ENCODE data around the gene SLC44A1. TPM values are rescaled to one million over a fixed set of nuclear protein-coding genes. Genes with fewer than 3 reads are reported as not detected.

SLC44A1 gene
- polyA plus RNA-seq, 4 donors = 7.8 to 70.0 (median 16.0) TPM

DNA sequence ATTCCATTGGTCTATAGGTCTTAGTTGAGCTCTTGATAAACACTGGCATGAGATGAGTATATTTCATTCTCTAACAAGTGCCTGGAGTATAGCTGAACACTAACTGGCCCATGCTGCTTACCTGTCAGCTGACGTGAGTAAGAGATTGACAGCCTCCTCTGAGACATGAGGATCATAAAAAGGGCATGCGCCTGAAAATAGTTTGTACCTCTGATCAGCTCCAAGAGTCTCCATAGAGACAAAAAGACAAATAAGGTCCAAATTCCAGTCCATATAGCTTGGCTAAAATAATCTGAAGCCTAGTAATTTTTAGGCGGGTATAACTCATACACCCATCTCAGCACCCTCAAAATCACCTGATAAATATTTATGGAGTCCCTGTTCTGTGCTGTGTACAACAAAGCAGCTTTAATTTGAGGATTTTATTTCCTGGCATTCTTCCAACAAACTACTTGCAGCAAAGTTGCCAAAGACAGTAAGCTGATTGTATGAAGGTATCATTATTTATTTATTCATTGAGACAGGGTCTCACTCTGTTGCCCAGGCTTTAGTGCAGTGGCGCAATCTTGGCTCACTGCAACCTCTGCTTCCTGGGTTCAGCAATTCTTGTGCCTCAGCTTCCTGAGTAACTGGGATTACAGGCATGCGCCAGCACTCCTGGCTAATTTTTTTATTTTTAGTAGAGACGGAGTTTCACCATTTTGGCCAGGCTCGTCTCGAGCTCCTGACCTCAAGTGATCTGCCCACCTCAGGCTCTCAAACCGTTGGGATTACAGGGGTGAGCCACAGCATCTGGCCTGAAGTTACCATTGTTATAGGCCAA lies 187.2 kb downstream of the SLC44A1 start:
- peak overlapping the region in 2 of 3 donors; percentile 32 to 57 for H3K27ac ChIP-seq (ENCODE audit: low read depth in 1 of 3, low read length in 2 of 3)
- FAIRE-seq = no peak
- 24 to 66% (median 37%) methylated on average over 9 of the region's 9 CpGs for WGBS, 3 donors

DNA sequence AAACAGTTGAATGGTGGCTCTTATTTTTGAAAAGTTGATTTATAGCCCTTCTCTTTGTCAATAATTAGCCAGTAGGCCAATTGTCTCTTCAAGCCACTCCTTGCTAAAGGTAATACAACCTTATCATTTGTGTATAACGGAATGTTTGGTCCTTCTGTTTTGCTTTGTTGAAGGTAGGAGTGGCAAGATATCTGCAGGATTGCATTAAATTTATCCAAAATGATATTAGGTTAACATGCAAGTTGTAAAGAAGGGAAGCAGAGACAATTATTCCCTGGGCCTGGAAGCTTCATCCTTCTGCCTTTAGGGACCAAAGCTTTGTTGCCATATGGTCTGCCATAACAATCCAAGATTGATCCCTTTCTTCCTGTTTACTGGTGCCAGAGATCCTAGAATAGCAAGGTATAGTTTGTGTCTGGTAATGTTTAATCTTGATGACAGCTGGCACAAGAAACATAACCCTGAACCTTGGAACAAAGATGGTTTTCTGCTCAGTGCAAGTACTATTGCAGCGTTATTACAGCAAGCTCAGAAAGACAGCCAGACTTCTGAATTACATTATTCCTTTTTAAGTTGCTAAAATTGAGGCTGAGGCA lies 187.9 kb downstream of the SLC44A1 start:
- H3K4me1 ChIP-seq (ENCODE audit: control insufficient read depth in 3 of 3, insufficient read depth in 2 of 3, low read depth in 1 of 3, low read length in 2 of 3) = peaks cover 0 to 14% (median 2%) of the 10 kb centered on the region in 3 donors
- FAIRE-seq = no peak
- no peaks in the 10 kb centered on the region for H3K36me3 ChIP-seq (ENCODE audit: control insufficient read depth in 3 of 3, insufficient read depth in 2 of 3, low read depth in 1 of 3, low read length in 3 of 3)
- peak overlapping the region in 2 of 3 donors; percentile 41 to 57 for H3K27ac ChIP-seq (ENCODE audit: low read depth in 1 of 3, low read length in 2 of 3)
- H3K9me3 ChIP-seq (ENCODE audit: control insufficient read depth in 2 of 2, insufficient read depth in 1 of 2, low read depth in 1 of 2, low read length in 1 of 2) = peaks cover 0 to 9% of the 10 kb centered on the region in 2 donors
- no peaks in the 10 kb centered on the region for H3K27me3 ChIP-seq (ENCODE audit: control insufficient read depth in 3 of 3, insufficient read depth in 3 of 3, low read length in 3 of 3)
- DNase-seq = peak; percentile 82 to 88
- H3K4me3 ChIP-seq (ENCODE audit: low read depth in 1 of 3, low read length in 3 of 3) = no peak overlapping the region
- 11 to 57% (median 23%) methylated on average over 2 of the region's 2 CpGs for WGBS, 3 donors

More for the DNA sequence above, 187.2 kb downstream of the SLC44A1 start:
- no peaks in the 10 kb centered on the region for H3K27me3 ChIP-seq (ENCODE audit: control insufficient read depth in 3 of 3, insufficient read depth in 3 of 3, low read length in 3 of 3)
- peak; percentile 70 to 77 for DNase-seq
- peaks cover 0 to 9% of the 10 kb centered on the region in 2 donors for H3K9me3 ChIP-seq (ENCODE audit: control insufficient read depth in 2 of 2, insufficient read depth in 1 of 2, low read depth in 1 of 2, low read length in 1 of 2)
- no peaks in the 10 kb centered on the region for H3K36me3 ChIP-seq (ENCODE audit: control insufficient read depth in 3 of 3, insufficient read depth in 2 of 3, low read depth in 1 of 3, low read length in 3 of 3)
- H3K4me1 ChIP-seq (ENCODE audit: control insufficient read depth in 3 of 3, insufficient read depth in 2 of 3, low read depth in 1 of 3, low read length in 2 of 3) = peaks cover 0 to 14% (median 2%) of the 10 kb centered on the region in 3 donors
- no peak overlapping the region for H3K4me3 ChIP-seq (ENCODE audit: low read depth in 1 of 3, low read length in 3 of 3)

DNA sequence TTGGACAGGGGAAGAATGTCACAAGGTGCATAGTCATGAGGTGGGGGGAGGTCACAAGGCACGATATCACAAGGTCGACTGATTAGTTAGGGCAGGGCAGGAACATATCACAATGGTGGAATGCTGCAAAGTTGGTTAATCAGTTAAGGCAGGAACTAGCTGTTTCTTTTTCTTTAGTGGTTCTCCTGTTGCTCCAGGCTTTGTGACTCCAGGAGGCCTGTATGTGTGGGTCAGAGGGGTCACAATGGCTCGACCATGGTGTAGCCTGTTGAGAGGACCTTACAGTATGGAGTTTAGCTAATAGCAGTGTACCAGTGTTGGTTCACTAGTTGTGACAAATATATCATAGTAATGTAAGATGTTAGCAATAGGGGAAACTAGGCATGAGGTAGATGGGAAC lies 191.0 kb downstream of the SLC44A1 start:
- no peak for FAIRE-seq
- WGBS, 3 donors = 39 to 75% (median 47%) methylated on average over 3 of the region's 3 CpGs

DNA sequence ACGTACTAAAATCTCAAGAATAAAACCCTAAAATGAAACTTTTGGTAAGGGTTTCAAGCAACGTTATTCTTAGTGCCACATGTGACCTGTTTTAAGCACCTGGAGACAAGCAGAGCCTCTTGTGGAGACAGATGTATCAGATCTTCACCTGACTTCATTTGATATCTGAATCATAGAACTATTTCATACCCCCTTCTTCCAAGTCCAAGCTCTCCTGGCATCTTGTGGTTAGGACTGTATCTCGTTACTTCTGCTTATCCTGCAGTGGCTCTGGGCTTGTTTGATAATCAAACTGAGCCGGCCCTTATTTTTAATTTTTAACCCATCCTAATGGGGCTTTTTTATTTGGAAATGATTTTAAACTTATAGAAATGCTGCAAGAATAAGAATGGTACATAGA lies 192.3 kb downstream of the SLC44A1 start:
- no peaks in the 10 kb centered on the region for H3K36me3 ChIP-seq (ENCODE audit: control insufficient read depth in 3 of 3, insufficient read depth in 2 of 3, low read depth in 1 of 3, low read length in 3 of 3)
- no peak overlapping the region for H3K4me3 ChIP-seq (ENCODE audit: low read depth in 1 of 3, low read length in 3 of 3)
- no peak overlapping the region for H3K27ac ChIP-seq (ENCODE audit: low read depth in 1 of 3, low read length in 2 of 3)
- H3K4me1 ChIP-seq (ENCODE audit: control insufficient read depth in 3 of 3, insufficient read depth in 2 of 3, low read depth in 1 of 3, low read length in 2 of 3) = peaks cover 0 to 7% (median 2%) of the 10 kb centered on the region in 3 donors
- WGBS, 3 donors = 79 to 85% (median 82%) methylated on average over 4 of the region's 4 CpGs
- peaks cover 0 to 9% of the 10 kb centered on the region in 2 donors for H3K9me3 ChIP-seq (ENCODE audit: control insufficient read depth in 2 of 2, insufficient read depth in 1 of 2, low read depth in 1 of 2, low read length in 1 of 2)
- no peak for DNase-seq
- no peaks in the 10 kb centered on the region for H3K27me3 ChIP-seq (ENCODE audit: control insufficient read depth in 3 of 3, insufficient read depth in 3 of 3, low read length in 3 of 3)
- no peak for FAIRE-seq

More for the DNA sequence above, 191.0 kb downstream of the SLC44A1 start:
- H3K4me1 ChIP-seq (ENCODE audit: control insufficient read depth in 3 of 3, insufficient read depth in 2 of 3, low read depth in 1 of 3, low read length in 2 of 3) = peaks cover 0 to 14% (median 2%) of the 10 kb centered on the region in 3 donors
- no peak for DNase-seq
- H3K4me3 ChIP-seq (ENCODE audit: low read depth in 1 of 3, low read length in 3 of 3) = no peak overlapping the region
- H3K36me3 ChIP-seq (ENCODE audit: control insufficient read depth in 3 of 3, insufficient read depth in 2 of 3, low read depth in 1 of 3, low read length in 3 of 3) = no peaks in the 10 kb centered on the region
- H3K27ac ChIP-seq (ENCODE audit: low read depth in 1 of 3, low read length in 2 of 3) = no peak overlapping the region
- H3K27me3 ChIP-seq (ENCODE audit: control insufficient read depth in 3 of 3, insufficient read depth in 3 of 3, low read length in 3 of 3) = no peaks in the 10 kb centered on the region
- peaks cover 0 to 9% of the 10 kb centered on the region in 2 donors for H3K9me3 ChIP-seq (ENCODE audit: control insufficient read depth in 2 of 2, insufficient read depth in 1 of 2, low read depth in 1 of 2, low read length in 1 of 2)

- Histone ChIP-seq H3K27me3 (ENCODE audit: control insufficient read depth in 3 of 3, insufficient read depth in 3 of 3, low read length in 3 of 3) (no peaks in the 10 kb centered on the region), H3K9me3 (ENCODE audit: control insufficient read depth in 2 of 2, insufficient read depth in 1 of 2, low read depth in 1 of 2, low read length in 1 of 2) (peaks cover 0 to 9% of the 10 kb centered on the region in 2 donors), H3K4me3 (ENCODE audit: low read depth in 1 of 3, low read length in 3 of 3) (no peak overlapping the region), H3K4me1 (ENCODE audit: control insufficient read depth in 3 of 3, insufficient read depth in 2 of 3, low read depth in 1 of 3, low read length in 2 of 3) (peaks cover 0 to 2% (median 0%) of the 10 kb centered on the region in 3 donors), H3K27ac (ENCODE audit: low read depth in 1 of 3, low read length in 2 of 3) (no peak overlapping the region), H3K36me3 (ENCODE audit: control insufficient read depth in 3 of 3, insufficient read depth in 2 of 3, low read depth in 1 of 3, low read length in 3 of 3) (no peaks in the 10 kb centered on the region)
- 72 to 83% (median 75%) methylated on average over 1 of the region's 1 CpG for WGBS, 3 donors
- DNase-seq = no peak
- FAIRE-seq = no peak
Observed at GRCh38 chr9:105437704-105438103, 193.3 kb downstream of the SLC44A1 start.

DNA sequence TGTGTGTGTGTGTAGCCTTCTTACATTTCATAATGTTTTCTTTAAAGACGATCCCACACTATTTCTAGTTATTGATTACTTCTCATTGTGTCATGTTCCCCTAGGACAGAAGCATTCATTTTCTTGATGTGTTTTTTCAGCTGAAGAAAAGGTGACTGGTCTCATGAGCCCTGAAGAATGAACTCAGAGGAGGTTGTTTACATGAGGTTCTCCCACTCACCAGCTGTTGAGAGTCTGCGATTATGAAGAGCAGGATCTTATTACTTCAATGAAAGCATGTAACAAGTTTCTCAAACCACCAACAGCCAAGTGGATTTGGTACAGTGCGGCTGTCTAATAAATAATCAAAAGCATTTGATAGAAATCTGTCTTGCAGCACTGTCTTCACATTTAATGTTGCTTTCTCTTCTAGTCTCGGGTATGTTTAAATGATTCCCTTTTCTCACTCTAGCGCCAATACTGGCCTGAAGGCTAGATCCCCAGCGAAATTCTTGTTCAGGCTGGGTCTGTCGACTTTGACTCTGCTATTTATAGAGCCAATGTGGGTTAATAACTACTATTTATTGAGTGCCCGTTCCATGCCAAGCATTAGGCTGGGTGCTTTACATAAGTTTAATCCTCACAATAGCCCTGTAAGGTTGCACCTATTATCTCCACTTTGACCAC lies 193.8 kb downstream of the SLC44A1 start:
- DNase-seq = peak in 1 of 2 donors; percentile 42
- Histone ChIP-seq H3K27ac (ENCODE audit: low read depth in 1 of 3, low read length in 2 of 3) (no peak overlapping the region), H3K36me3 (ENCODE audit: control insufficient read depth in 3 of 3, insufficient read depth in 2 of 3, low read depth in 1 of 3, low read length in 3 of 3) (no peaks in the 10 kb centered on the region)

GRCh38 chr9:105439428-105439827 lies 195.0 kb downstream of the SLC44A1 start:
- H3K36me3 ChIP-seq (ENCODE audit: control insufficient read depth in 3 of 3, insufficient read depth in 2 of 3, low read depth in 1 of 3, low read length in 3 of 3) = no peaks in the 10 kb centered on the region
- H3K9me3 ChIP-seq (ENCODE audit: control insufficient read depth in 2 of 2, insufficient read depth in 1 of 2, low read depth in 1 of 2, low read length in 1 of 2) = peaks cover 0 to 9% of the 10 kb centered on the region in 2 donors
- no peaks in the 10 kb centered on the region for H3K27me3 ChIP-seq (ENCODE audit: control insufficient read depth in 3 of 3, insufficient read depth in 3 of 3, low read length in 3 of 3)
- H3K4me3 ChIP-seq (ENCODE audit: low read depth in 1 of 3, low read length in 3 of 3) = no peak overlapping the region
- FAIRE-seq (no peak), DNase-seq (no peak)
- H3K4me1 ChIP-seq (ENCODE audit: control insufficient read depth in 3 of 3, insufficient read depth in 2 of 3, low read depth in 1 of 3, low read length in 2 of 3) = no peaks in the 10 kb centered on the region
- H3K27ac ChIP-seq (ENCODE audit: low read depth in 1 of 3, low read length in 2 of 3) = no peak overlapping the region

More for the DNA sequence above, 193.8 kb downstream of the SLC44A1 start:
- Histone ChIP-seq H3K4me3 (ENCODE audit: low read depth in 1 of 3, low read length in 3 of 3) (no peak overlapping the region), H3K9me3 (ENCODE audit: control insufficient read depth in 2 of 2, insufficient read depth in 1 of 2, low read depth in 1 of 2, low read length in 1 of 2) (peaks cover 0 to 9% of the 10 kb centered on the region in 2 donors), H3K27me3 (ENCODE audit: control insufficient read depth in 3 of 3, insufficient read depth in 3 of 3, low read length in 3 of 3) (no peaks in the 10 kb centered on the region), H3K4me1 (ENCODE audit: control insufficient read depth in 3 of 3, insufficient read depth in 2 of 3, low read depth in 1 of 3, low read length in 2 of 3) (no peaks in the 10 kb centered on the region)
- FAIRE-seq = no peak
- WGBS, 3 donors = 35 to 61% (median 45%) methylated on average over 8 of the region's 8 CpGs

DNA sequence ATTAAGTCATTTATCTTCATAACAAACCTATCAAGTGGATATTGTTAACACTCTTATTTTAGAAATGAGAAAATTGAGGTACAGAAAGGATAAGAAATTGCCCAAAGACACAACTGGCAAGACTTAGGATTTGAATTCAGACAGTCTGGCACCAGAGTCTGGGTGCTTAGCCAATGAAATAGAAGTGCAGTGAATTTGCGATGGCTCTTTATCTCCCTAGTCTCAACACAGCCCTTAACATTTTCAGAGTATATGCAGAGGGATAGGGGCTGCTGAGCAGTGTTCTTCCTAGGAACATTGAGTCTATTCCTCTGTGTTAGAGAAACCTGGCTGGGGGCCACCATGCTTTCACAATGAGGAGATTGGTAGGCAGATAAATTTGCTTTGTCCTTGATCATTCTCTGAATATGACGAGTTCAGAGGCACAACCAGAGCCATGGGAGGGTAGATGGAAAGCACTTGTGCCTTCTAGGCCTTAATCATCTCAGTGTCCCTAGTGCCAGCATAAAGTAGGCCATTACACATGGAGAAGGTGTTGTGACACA lies 197.2 kb downstream of the SLC44A1 start:
- Histone ChIP-seq H3K27me3 (ENCODE audit: control insufficient read depth in 3 of 3, insufficient read depth in 3 of 3, low read length in 3 of 3) (no peaks in the 10 kb centered on the region), H3K27ac (ENCODE audit: low read depth in 1 of 3, low read length in 2 of 3) (no peak overlapping the region), H3K4me1 (ENCODE audit: control insufficient read depth in 3 of 3, insufficient read depth in 2 of 3, low read depth in 1 of 3, low read length in 2 of 3) (no peaks in the 10 kb centered on the region), H3K4me3 (ENCODE audit: low read depth in 1 of 3, low read length in 3 of 3) (no peak overlapping the region), H3K36me3 (ENCODE audit: control insufficient read depth in 3 of 3, insufficient read depth in 2 of 3, low read depth in 1 of 3, low read length in 3 of 3) (no peaks in the 10 kb centered on the region), H3K9me3 (ENCODE audit: control insufficient read depth in 2 of 2, insufficient read depth in 1 of 2, low read depth in 1 of 2, low read length in 1 of 2) (no peaks in the 10 kb centered on the region)
- no peak for DNase-seq
- no peak for FAIRE-seq
- WGBS, 3 donors = 76 to 87% (median 85%) methylated on average over 2 of the region's 2 CpGs
